ENCODE measurements around the gene CFAP100. TPM values are rescaled to one million over a fixed set of nuclear protein-coding genes. Genes with fewer than 3 reads are reported as not detected.

CFAP100 gene
- total RNA-seq, 1 experiment from 2014 or later, result not detected

- no peaks in the 10 kb centered on the region for H3K9me3 ChIP-seq (ENCODE audit: low read length)
- ChIA-PET CTCF (no interaction called here), POLR2A (ENCODE audit: unreplicated experiment) (no interaction called here)
- H4K20me1 ChIP-seq (ENCODE audit: low read length), result no peaks in the 10 kb centered on the region
- H3K9me2 ChIP-seq (replicated peaks; ENCODE audit: low read length), result no peaks in the 10 kb centered on the region
- H3K27ac ChIP-seq (ENCODE audit: low read length), result no peak overlapping the region
- no peaks in the 10 kb centered on the region for H3K27me3 ChIP-seq (ENCODE audit: low read length)
- no peak overlapping the region for H3K9ac ChIP-seq (ENCODE audit: low read length)
- H3K36me3 ChIP-seq (ENCODE audit: low read depth, low read length), result peaks cover 15% of the 10 kb centered on the region
- H3K4me2 ChIP-seq (ENCODE audit: low read length), result no peak overlapping the region
- H3K79me2 ChIP-seq (ENCODE audit: low read length), result no peaks in the 10 kb centered on the region
- intact Hi-C loops (cut with micrococcal nuclease), result no loop called here
- TF ChIP-seq CTCF (conservative IDR thresholded peaks at IDR 0.05; ENCODE audit: low read depth, low read length) (no peak), EZH2phosphoT487 (IDR thresholded peaks at IDR 0.05; ENCODE audit: borderline replicate concordance, low read length) (no peak), EZH2 (IDR thresholded peaks at IDR 0.05; ENCODE audit: low read length, unreplicated experiment) (no peak)
- no peaks in the 10 kb centered on the region for H3K4me1 ChIP-seq (ENCODE audit: insufficient read depth, low read length)
- ATAC-seq (no peak), DNase-seq (no peak)
- H2AFZ ChIP-seq (ENCODE audit: low read length), result no peak overlapping the region
- H3F3A ChIP-seq (ENCODE audit: low read length, unreplicated experiment), result no peaks in the 10 kb centered on the region
- H3K4me3 ChIP-seq (ENCODE audit: low read length), result no peak overlapping the region
- no TSS peak for BruUV-seq (replicated peaks)
Observed at GRCh38 chr3:126459763-126460127, 65.0 kb downstream of the CFAP100 start.

GRCh38 chr3:126460381-126460780 is 65.7 kb downstream of the CFAP100 start:
- Histone ChIP-seq H3K36me3 (ENCODE audit: low read depth, low read length) (peaks cover 15% of the 10 kb centered on the region), H3K4me3 (ENCODE audit: low read length) (no peak overlapping the region), H3K9me3 (ENCODE audit: low read length) (no peaks in the 10 kb centered on the region), H3K9ac (ENCODE audit: low read length) (no peak overlapping the region), H3K9me2 (replicated peaks; ENCODE audit: low read length) (no peaks in the 10 kb centered on the region), H2AFZ (ENCODE audit: low read length) (no peak overlapping the region), H4K20me1 (ENCODE audit: low read length) (no peaks in the 10 kb centered on the region), H3K79me2 (ENCODE audit: low read length) (no peaks in the 10 kb centered on the region), H3K4me1 (ENCODE audit: insufficient read depth, low read length) (no peaks in the 10 kb centered on the region), H3F3A (ENCODE audit: low read length, unreplicated experiment) (no peaks in the 10 kb centered on the region), H3K4me2 (ENCODE audit: low read length) (no peak overlapping the region), H3K27me3 (ENCODE audit: low read length) (no peaks in the 10 kb centered on the region), H3K27ac (ENCODE audit: low read length) (no peak overlapping the region)
- ATAC-seq, result no peak
- no TSS peak for BruUV-seq (replicated peaks)
- ChIA-PET CTCF (interaction anchor here (0.6 kb wide), 1 partner anchor 272 kb away, joined by 3 read pairs; no protein-coding TSS in a partner anchor), POLR2A (ENCODE audit: unreplicated experiment) (no interaction called here)
- no peak for DNase-seq
- intact Hi-C loops (cut with micrococcal nuclease), result no loop called here
- TF ChIP-seq EZH2 (IDR thresholded peaks at IDR 0.05; ENCODE audit: low read length, unreplicated experiment), result no peak
- TF ChIP-seq EZH2phosphoT487 (IDR thresholded peaks at IDR 0.05; ENCODE audit: borderline replicate concordance, low read length), result no peak
- no peak for TF ChIP-seq CTCF (conservative IDR thresholded peaks at IDR 0.05; ENCODE audit: low read depth, low read length)

GRCh38 chr3:126461450-126462070 is 66.9 kb downstream of the CFAP100 start:
- H3K4me1 ChIP-seq (ENCODE audit: insufficient read depth, low read length), result no peaks in the 10 kb centered on the region
- no peak overlapping the region for H3K9ac ChIP-seq (ENCODE audit: low read length)
- peaks cover 17% of the 10 kb centered on the region for H3K36me3 ChIP-seq (ENCODE audit: low read depth, low read length)
- TF ChIP-seq EZH2 (IDR thresholded peaks at IDR 0.05; ENCODE audit: low read length, unreplicated experiment) (no peak), EZH2phosphoT487 (IDR thresholded peaks at IDR 0.05; ENCODE audit: borderline replicate concordance, low read length) (no peak), CTCF (conservative IDR thresholded peaks at IDR 0.05; ENCODE audit: low read depth, low read length) (no peak)
- DNase-seq (no peak), ATAC-seq (no peak)
- H3K79me2 ChIP-seq (ENCODE audit: low read length), result no peaks in the 10 kb centered on the region
- no peak overlapping the region for H3K4me2 ChIP-seq (ENCODE audit: low read length)
- POLR2A ChIA-PET (ENCODE audit: unreplicated experiment), result no interaction called here
- H3K4me3 ChIP-seq (ENCODE audit: low read length), result no peak overlapping the region
- H2AFZ ChIP-seq (ENCODE audit: low read length), result no peak overlapping the region
- no peaks in the 10 kb centered on the region for H3F3A ChIP-seq (ENCODE audit: low read length, unreplicated experiment)
- intact Hi-C loops (cut with micrococcal nuclease), result no loop called here
- BruUV-seq (replicated peaks), result no TSS peak
- H3K9me3 ChIP-seq (ENCODE audit: low read length), result no peaks in the 10 kb centered on the region
- no peaks in the 10 kb centered on the region for H4K20me1 ChIP-seq (ENCODE audit: low read length)
- no peaks in the 10 kb centered on the region for H3K27me3 ChIP-seq (ENCODE audit: low read length)
- H3K9me2 ChIP-seq (replicated peaks; ENCODE audit: low read length), result no peaks in the 10 kb centered on the region
- CTCF ChIA-PET, result no interaction called here
- H3K27ac ChIP-seq (ENCODE audit: low read length), result no peak overlapping the region

Data from PC-3 (cell line).